Transverse colon (tissue), 4 donors: ENCODE results near the gene DUT.

Source experiments
- CTCF ChIP-seq, 5 experiments: fragments of 200-600 bp in 3 of 5; fragments of 450-650 bp in 2 of 5; sonication (generic) in 3 of 5; IDR thresholded peaks; 1 replicate in 2 of 5; 2 replicates in 3 of 5; pipeline ENCODE4 v1.5.1; 2016 to 2017; ENCODE audit warnings: antibody characterized with exemption in 5 of 5, inconsistent platforms in 3 of 5, mild to moderate bottlenecking in 2 of 5, moderate library complexity in 1 of 5
- POLR2A ChIP-seq: fragments of 450-650 bp; IDR thresholded peaks from one replicate; pipeline ENCODE4 v1.6.1; 2016; ENCODE audit warnings: antibody characterized with exemption, mild to moderate bottlenecking, moderate library complexity
- POLR2AphosphoS5 ChIP-seq, 3 donors: sonication (generic); formaldehyde crosslinking; IDR thresholded peaks; one replicate each; pipeline ENCODE4 v1.6.1; 2016; ENCODE audit warnings: antibody characterized with exemption in 3 of 3

GRCh38 chr15:48365575-48365974 is 34.3 kb downstream of the DUT start:
- TF ChIP-seq CTCF (IDR thresholded peaks at IDR 0.05) (no peak), POLR2AphosphoS5 (IDR thresholded peaks at IDR 0.05) (no peak), POLR2A (no peak)
